ENCODE data around the gene ATXN1.
A peak's percentile ranks its signal among the peaks of the same experiment; 100 is the strongest.
"Not testable (repeated sequence)": the region's sequence is repeated elsewhere in the genome, so short reads cannot be mapped to it uniquely, and the experiment has no call there.

ATXN1 gene

DNA sequence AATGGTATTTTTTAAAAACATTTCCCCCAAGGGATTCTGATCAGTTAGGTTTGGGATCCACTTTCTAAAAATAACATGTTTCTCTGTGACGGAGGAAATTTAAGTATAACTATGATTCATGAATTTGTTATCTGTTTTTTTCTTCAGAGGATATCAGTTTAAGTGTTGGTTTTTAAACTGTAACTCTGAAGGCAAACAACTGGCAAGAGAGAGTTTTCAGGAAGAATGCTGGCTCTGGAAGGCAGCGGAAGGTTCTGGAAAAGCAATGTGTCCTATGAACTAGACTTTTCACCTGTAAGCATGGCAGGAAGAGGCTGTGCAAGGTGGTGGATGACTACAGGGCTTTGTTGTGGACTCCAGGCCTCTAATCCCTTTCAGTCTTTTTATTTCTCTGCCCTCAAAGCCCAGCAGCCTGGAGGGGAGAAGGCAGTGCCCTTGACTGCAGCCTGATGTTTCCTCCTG is 369.8 kb downstream of the ATXN1 start:
- peaks cover 0 to 21% (median 11%) of the 10 kb centered on the region in 4 donors for H3K4me1 ChIP-seq
- H3K36me3 ChIP-seq, result no peaks in the 10 kb centered on the region
- TF ChIP-seq, protein P1, sequence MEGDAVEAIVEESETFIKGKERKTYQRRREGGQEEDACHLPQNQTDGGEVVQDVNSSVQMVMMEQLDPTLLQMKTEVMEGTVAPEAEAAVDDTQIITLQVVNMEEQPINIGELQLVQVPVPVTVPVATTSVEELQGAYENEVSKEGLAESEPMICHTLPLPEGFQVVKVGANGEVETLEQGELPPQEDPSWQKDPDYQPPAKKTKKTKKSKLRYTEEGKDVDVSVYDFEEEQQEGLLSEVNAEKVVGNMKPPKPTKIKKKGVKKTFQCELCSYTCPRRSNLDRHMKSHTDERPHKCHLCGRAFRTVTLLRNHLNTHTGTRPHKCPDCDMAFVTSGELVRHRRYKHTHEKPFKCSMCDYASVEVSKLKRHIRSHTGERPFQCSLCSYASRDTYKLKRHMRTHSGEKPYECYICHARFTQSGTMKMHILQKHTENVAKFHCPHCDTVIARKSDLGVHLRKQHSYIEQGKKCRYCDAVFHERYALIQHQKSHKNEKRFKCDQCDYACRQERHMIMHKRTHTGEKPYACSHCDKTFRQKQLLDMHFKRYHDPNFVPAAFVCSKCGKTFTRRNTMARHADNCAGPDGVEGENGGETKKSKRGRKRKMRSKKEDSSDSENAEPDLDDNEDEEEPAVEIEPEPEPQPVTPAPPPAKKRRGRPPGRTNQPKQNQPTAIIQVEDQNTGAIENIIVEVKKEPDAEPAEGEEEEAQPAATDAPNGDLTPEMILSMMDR (IDR thresholded peaks at IDR 0.05), result no peak
- H3K27ac ChIP-seq, result peak overlapping the region; percentile 68 to 75
- H3K9me3 ChIP-seq, result no peaks in the 10 kb centered on the region
- H3K4me3 ChIP-seq, result no peak overlapping the region
- no peaks in the 10 kb centered on the region for H3K27me3 ChIP-seq
- intact Hi-C loops (cut with DNase I; ENCODE audit: low total_unique reads), result no loop called here
- no peak for DNase-seq

DNA sequence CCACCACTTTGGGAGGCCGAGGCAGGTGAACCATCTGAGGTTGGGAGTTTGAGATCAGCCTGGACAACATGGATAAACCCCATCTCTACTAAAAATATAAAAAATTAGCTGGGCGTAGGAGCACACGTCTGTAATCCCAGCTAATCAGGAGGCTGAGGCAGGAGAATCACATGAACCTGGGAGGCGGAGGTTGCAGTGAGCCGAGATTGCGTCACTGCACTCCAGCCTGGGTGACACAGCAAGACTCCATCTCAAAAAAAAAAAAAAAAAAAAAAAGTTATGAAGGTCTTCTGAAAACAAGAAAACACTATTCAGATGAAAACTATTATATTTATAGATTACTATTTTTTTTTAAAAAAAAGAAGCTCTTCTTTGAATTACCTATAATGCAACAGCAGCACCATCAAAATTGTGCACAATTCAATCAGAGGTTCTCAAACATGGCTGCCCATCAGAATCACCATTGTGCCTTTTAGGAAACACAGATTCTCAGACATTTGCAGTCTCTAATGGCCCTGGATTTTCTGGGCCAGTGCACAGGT is 370.3 kb downstream of the ATXN1 start:
- peak overlapping the region; percentile 68 to 75 for H3K27ac ChIP-seq
- H3K9me3 ChIP-seq; H3K4me3 ChIP-seq; intact Hi-C loops (cut with DNase I; ENCODE audit: low total_unique reads); DNase-seq; H3K36me3 ChIP-seq; H3K27me3 ChIP-seq: not testable (repeated sequence)
- H3K4me1 ChIP-seq, result peaks cover 0 to 20% (median 11%) of the 10 kb centered on the region in 4 donors

DNA sequence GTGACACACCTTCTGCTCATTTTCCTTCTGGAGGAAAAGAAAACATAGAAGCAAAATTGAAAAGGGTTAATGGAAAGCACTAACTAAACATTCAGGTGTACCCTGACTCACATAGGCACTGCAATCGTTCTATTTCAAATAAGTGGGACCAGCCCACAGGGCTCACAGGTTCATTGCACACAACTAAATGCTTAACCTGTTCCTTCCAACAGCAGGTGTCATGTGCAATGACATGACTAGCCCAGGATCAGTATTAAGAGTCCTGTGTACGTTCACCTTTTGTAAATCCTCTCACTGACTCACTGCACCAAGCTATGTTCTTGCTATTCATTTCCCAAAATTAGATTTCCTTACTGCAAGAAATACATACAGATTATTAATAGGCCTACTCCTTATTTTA is 371.6 kb downstream of the ATXN1 start:
- no peaks in the 10 kb centered on the region for H3K36me3 ChIP-seq
- TF ChIP-seq, protein P1 (IDR thresholded peaks at IDR 0.05), result no peak

DNA sequence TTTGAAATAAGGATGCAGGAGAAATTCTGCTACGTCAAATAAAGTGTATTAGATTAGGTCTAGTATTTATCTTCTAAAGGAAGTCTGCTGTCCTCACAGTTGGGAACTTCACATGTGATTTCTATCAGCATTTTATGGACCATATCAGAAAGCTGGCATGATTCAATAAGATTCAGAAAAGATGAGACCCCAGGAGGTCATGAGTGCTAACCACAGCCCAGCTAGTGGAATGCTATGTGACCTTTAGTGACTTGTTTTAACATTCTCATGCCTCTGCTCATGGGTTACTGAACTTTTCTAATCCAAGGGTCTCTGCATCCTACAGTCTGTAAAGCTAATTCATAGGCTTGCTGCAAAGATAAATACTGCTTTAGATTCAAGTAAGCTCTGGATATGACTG is 372.8 kb downstream of the ATXN1 start:
- Histone ChIP-seq H3K36me3 (no peaks in the 10 kb centered on the region), H3K4me1 (peaks cover 0 to 20% (median 11%) of the 10 kb centered on the region in 4 donors), H3K27ac (no peak overlapping the region), H3K4me3 (no peak overlapping the region), H3K9me3 (no peaks in the 10 kb centered on the region), H3K27me3 (no peaks in the 10 kb centered on the region)
- DNase-seq, result no peak
- intact Hi-C loops (cut with DNase I; ENCODE audit: low total_unique reads), result no loop called here
- TF ChIP-seq, protein P1 (IDR thresholded peaks at IDR 0.05), result no peak

More for the DNA sequence above, 371.6 kb downstream of the ATXN1 start:
- H3K27ac ChIP-seq, result no peak overlapping the region
- H3K4me3 ChIP-seq, result no peak overlapping the region
- H3K27me3 ChIP-seq, result no peaks in the 10 kb centered on the region
- DNase-seq, result no peak
- H3K9me3 ChIP-seq, result no peaks in the 10 kb centered on the region
- intact Hi-C loops (cut with DNase I; ENCODE audit: low total_unique reads), result no loop called here
- peaks cover 0 to 20% (median 11%) of the 10 kb centered on the region in 4 donors for H3K4me1 ChIP-seq

DNA sequence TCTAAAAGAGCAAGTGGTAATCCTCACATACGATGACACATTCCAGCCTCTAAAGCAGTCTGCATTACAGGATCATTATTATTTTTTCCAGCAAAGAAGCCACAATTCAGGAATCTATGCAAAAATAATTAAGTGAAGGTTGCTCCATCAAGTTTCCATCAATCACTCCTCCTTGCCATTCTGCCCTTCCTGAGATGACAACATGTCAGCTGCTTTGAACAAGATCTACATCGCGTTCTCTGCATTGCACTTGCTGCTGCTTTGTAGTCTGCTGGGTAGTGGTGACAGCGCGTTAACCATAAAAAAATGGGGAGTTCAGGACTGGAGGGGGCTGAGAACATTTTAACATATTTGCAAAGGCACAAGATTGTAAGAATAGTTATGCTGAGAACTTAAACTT is 375.2 kb downstream of the ATXN1 start:
- no peaks in the 10 kb centered on the region for H3K4me1 ChIP-seq
- no peaks in the 10 kb centered on the region for H3K27me3 ChIP-seq
- no peaks in the 10 kb centered on the region for H3K36me3 ChIP-seq
- TF ChIP-seq, protein P1 (IDR thresholded peaks at IDR 0.05), result no peak
- no peaks in the 10 kb centered on the region for H3K9me3 ChIP-seq
- no peak for DNase-seq
- intact Hi-C loops (cut with DNase I; ENCODE audit: low total_unique reads), result no loop called here
- no peak overlapping the region for H3K4me3 ChIP-seq
- no peak overlapping the region for H3K27ac ChIP-seq

DNA sequence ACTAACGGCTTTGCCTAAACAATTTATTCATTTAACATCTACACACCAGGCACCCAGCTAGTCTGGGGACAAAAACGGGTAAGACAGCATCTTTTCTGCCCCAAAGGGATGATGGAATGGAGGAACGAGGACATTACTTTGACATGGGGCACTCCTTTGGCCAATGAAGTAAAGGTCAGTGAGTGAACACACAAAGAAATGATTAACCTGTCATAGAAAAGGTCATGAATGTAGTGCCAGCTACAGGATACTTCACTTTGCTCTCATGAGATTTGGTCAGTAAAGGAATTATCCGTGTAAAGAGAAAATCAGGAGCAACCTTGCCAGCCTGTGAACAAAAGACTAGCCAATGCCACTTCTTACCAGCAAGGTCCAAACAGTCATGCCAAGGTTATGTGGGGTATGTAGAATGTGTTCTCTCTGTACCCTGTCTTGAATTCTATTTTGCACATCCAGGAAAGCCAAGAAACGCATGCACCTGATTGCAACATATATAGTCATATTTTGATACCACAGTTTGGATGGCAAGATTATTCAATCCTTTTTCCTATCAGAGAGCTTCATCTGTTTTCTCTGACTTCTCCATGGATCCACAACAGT is 377.6 kb downstream of the ATXN1 start:
- no peaks in the 10 kb centered on the region for H3K4me1 ChIP-seq
- TF ChIP-seq, protein P1 (IDR thresholded peaks at IDR 0.05), result no peak
- no peaks in the 10 kb centered on the region for H3K36me3 ChIP-seq
- no peaks in the 10 kb centered on the region for H3K27me3 ChIP-seq
- no peak overlapping the region for H3K4me3 ChIP-seq
- no peak for DNase-seq
- H3K9me3 ChIP-seq, result no peaks in the 10 kb centered on the region
- intact Hi-C loops (cut with DNase I; ENCODE audit: low total_unique reads), result no loop called here
- no peak overlapping the region for H3K27ac ChIP-seq

DNA sequence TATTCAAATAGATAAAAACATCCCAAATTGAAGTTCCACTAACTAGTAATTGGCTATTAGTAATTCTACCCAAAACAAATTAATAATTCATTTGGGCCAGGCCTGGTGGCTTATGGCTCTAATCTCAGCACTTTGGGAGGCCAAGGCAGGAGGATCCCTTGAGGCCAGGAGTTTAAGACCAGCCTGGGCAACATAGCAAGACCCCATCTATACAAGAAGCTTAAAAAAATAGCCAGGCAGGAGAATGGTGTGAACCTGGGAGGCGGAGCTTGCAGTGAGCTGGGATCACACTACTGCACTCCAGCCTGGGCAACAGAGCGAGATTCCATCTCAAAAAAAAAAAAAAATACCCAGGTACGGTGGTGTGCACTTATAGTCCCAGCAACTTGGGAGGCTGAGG is 379.3 kb downstream of the ATXN1 start:
- DNase-seq; intact Hi-C loops (cut with DNase I; ENCODE audit: low total_unique reads); H3K9me3 ChIP-seq; H3K4me3 ChIP-seq; H3K4me1 ChIP-seq; H3K27me3 ChIP-seq; H3K27ac ChIP-seq; H3K36me3 ChIP-seq: not testable (repeated sequence)

Data from tibial artery (tissue), 4 donors.